GM12873 (cell line): ENCODE results near the gene ERICH3.

ENCODE experiments used
- TF ChIP-seq, protein P1 (sequence below): IDR thresholded peaks from 2 replicates; pipeline ENCODE4 v1.5.1; 2012; ENCODE audit warnings: low read depth, mild to moderate bottlenecking, moderate library complexity, low read length, control low read depth; ENCODE audit not compliant: insufficient read depth; ENCODE audit errors: missing control alignments

ERICH3 gene

DNA sequence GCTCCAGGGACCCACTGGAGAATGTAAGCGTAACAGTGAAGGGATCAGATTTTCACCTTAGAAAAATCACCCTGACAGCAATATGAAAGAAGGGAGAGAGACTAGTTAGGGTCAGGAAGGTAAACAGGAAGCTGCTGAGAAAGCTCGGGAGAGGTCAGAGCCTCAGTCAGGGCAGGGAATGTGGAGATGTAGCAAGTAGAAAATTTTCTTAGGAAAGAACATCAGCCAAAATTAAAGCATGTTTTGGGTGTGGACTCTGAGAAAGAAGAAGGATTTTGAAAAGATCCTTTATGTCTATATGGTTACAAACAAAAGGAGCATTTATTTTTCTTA, 16.7 kb upstream of the ERICH3 start:
- TF ChIP-seq, protein P1, sequence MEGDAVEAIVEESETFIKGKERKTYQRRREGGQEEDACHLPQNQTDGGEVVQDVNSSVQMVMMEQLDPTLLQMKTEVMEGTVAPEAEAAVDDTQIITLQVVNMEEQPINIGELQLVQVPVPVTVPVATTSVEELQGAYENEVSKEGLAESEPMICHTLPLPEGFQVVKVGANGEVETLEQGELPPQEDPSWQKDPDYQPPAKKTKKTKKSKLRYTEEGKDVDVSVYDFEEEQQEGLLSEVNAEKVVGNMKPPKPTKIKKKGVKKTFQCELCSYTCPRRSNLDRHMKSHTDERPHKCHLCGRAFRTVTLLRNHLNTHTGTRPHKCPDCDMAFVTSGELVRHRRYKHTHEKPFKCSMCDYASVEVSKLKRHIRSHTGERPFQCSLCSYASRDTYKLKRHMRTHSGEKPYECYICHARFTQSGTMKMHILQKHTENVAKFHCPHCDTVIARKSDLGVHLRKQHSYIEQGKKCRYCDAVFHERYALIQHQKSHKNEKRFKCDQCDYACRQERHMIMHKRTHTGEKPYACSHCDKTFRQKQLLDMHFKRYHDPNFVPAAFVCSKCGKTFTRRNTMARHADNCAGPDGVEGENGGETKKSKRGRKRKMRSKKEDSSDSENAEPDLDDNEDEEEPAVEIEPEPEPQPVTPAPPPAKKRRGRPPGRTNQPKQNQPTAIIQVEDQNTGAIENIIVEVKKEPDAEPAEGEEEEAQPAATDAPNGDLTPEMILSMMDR: no peak

DNA sequence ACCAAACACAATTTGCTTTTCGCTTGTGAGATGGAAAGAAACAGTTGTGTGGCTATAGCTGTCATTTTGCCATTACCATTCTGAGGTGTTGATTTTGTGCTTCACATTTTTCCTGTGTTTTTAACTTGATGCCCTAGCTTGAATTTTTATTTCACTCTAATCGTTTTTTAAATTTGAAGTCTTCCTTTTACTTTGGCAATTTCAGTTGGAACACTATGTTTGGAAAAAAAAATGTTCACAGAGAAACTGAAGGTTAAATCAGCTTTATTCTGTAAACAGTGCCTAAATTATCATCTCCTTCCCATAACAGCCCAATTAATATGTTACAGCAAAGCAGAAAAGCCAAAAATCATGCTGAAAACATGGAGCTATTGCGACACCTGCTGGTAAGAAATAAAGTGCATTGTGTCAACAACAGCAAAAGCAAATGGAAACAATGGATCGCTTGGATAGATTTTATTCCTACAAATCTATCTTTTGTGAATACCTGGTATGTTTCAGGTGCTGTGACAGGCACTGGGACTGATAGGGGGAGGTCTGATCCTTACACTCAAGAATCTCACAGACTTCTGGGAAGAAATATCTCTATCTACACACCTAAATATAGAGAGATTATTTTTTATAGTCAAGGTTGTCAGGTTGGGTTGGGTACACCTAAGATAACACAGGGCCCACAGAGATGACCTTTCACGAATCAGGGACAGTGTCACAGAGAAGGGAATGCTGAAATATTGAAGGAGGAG, 16.2 kb upstream of the ERICH3 start:
- TF ChIP-seq, protein P1: peak; percentile 70

DNA sequence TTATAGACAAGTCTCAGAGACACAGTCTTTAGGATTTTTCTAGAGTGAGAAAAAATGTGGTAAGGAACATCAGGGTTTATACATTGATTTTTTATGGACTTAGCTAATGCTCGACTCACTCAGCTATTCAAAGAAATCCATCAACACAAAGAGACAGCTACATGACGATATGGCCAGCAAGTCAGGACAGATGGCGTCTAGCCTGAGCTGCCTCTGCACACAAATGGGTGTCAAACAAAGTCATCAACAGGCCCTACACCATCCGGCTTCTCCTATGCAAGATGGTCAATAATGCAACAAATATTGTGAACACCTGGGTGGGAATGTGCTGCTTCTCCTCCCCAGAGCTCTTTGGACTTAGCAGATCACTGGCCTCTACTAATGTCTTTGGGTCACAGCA, 13.3 kb upstream of the ERICH3 start:
- TF ChIP-seq, protein P1: no peak

DNA sequence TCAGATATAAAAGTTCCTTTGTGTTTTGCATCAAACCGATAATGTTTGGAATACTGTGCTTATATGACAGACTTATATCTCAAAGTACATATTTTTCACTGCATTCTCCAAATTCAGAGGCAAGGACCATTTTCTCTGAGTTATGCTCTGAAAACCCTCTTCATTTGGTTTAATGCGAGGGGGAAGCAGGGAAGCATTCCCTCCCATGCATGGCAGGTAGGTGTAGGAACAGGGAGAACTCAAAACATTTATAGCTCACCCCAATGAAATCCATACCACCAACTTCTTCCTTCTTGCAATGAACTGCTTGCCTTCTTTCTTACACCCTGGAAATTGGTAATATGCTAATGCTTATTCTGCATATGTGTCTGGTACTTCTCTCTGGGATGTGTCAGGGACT, 10.7 kb upstream of the ERICH3 start:
- TF ChIP-seq, protein P1: no peak

DNA sequence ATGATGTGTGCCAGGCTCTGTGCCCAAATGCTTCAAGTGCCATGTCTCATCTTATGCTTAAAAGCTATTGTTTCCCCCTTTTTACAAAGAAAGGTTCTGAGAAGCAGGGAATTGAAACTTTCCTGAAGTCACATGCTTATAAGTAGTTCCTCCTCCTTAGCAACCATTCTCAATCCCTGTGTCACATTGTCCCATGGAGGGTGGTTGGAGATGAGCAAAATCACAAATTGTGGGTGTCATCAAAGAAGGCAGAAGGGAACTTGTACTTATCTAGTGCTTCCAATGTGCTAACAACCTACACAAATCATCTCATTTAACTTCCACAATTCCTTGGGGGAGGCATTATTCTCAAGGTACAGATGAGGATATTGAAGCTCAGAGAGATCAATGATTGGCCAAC, 10.1 kb upstream of the ERICH3 start:
- TF ChIP-seq, protein P1: no peak

DNA sequence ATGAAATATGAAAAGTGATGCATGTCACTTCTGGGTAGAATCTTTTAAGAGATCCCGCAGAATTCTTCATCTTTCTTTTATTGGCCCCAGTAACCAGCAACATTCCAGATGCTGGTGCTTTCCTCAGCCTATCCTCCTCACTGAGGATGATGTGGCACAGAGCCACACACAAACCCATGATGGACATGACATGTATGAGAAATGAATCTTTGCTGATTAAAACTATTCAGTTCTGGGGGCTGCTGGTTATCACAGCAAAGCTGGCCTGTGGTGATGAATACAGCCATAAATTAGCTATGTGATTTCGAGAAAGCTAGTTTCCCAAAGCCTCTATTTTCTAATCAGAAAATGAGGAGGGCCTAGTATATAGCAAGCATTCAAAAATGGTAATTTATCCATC, 8.3 kb upstream of the ERICH3 start:
- TF ChIP-seq, protein P1: no peak

DNA sequence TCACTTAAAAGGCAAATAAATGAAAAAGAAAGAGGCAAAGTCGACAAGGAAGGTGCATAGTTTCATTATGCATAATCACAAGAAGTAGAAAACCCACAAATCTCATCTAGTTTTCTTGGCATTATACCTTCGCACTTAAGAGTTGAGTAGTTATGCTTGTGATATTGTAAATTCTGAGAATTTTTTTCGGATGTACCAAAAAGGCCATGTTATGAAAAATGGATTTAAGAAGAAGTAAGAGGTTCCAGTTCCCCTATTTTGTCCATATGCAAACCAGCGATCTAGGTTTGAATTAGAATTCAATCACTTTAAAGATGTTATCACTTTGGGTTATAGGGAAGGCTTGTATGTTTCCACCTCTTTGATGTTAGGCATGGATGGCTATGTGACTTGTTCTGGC, 7.9 kb upstream of the ERICH3 start:
- TF ChIP-seq, protein P1: no peak
